LNCAP (cell line): ENCODE data around the gene DPP6.
A peak's percentile ranks its signal among the peaks of the same experiment; 100 is the strongest.

Source experiments
- CTCF ChIP-seq: fragments of 450-650 bp; IDR thresholded peaks from 2 replicates; pipeline ENCODE4 v1.5.1; 2017; ENCODE audit warnings: mild to moderate bottlenecking

DPP6 gene

GRCh38 chr7:154741131-154741530 is 688.9 kb downstream of the DPP6 start:
- no peak for TF ChIP-seq CTCF

- TF ChIP-seq CTCF, result no peak
Observed at GRCh38 chr7:154743206-154743605, 691.0 kb downstream of the DPP6 start.

GRCh38 chr7:154744256-154744860 is 692.2 kb downstream of the DPP6 start:
- peak; percentile 97 for TF ChIP-seq CTCF

- no peak for TF ChIP-seq CTCF
Observed at GRCh38 chr7:154744861-154745258, 692.7 kb downstream of the DPP6 start.

GRCh38 chr7:154746571-154747360 is 694.6 kb downstream of the DPP6 start:
- TF ChIP-seq CTCF, result no peak

- TF ChIP-seq CTCF, result no peak
Observed at GRCh38 chr7:154748089-154748786, 696.0 kb downstream of the DPP6 start.

- TF ChIP-seq CTCF, result no peak
Observed at GRCh38 chr7:154750353-154750801, 698.2 kb downstream of the DPP6 start.
